ENCODE results near the gene SUN1. TPM values are rescaled to one million over a fixed set of nuclear protein-coding genes. Genes with fewer than 3 reads are reported as not detected.

Gene SUN1
- total and polyA plus RNA-seq, 10 of the 15 experiments (the other 5 are each of a cell fraction or from before 2014, with no cell fraction given) = 27.8 to 107 (median 65.8) TPM

- TF ChIP-seq POLR2AphosphoS5 (IDR thresholded peaks at IDR 0.05; ENCODE audit: low read length) (peak; percentile 19; the same call in 1 of the 2 replicates), PKNOX1 (IDR thresholded peaks at IDR 0.05) (peak; percentile 81), ATF2 (IDR thresholded peaks at IDR 0.05; ENCODE audit: low read length) (no peak)
Observed at GRCh38 chr7:876972-877311, 44.7 kb downstream of the SUN1 start (continued).

GRCh38 chr7:877312-878232 lies 45.3 kb downstream of the SUN1 start:
- Histone ChIP-seq H3K79me2 (ENCODE audit: control insufficient read depth, insufficient read depth, low read length) (peaks cover 45% of the 10 kb centered on the region), H4K20me1 (ENCODE audit: control insufficient read depth, insufficient read depth) (no peaks in the 10 kb centered on the region), H3K36me3 (ENCODE audit: control insufficient read depth in 2 of 2, insufficient read depth in 2 of 2, low read length in 1 of 2) (peaks cover 0 to 3% of the 10 kb centered on the region in 2 experiments; a peak in 3 of 4 replicates), H3K27ac (ENCODE audit: control insufficient read depth, insufficient read depth) (peak overlapping the region; percentile 59; the same call in 1 of the 2 replicates), H3K9me3 (replicated peaks; ENCODE audit: control insufficient read depth, insufficient read depth, low read length) (no peaks in the 10 kb centered on the region; the same call in 2 of the 3 replicates), H2AFZ (ENCODE audit: control insufficient read depth, low read depth, low read length) (no peak overlapping the region), H3K4me2 (ENCODE audit: control insufficient read depth, insufficient read depth) (peak overlapping the region; percentile 92), H3K9ac (ENCODE audit: control insufficient read depth, insufficient read depth, low read length) (peak overlapping the region; percentile 75), H3K4me1 (ENCODE audit: control insufficient read depth, insufficient read depth, low read length) (no peaks in the 10 kb centered on the region; the same call in 1 of the 2 replicates), H3K27me3 (replicated peaks in 1 of 2; ENCODE audit: control insufficient read depth in 2 of 2, insufficient read depth in 2 of 2, low read length in 1 of 2) (no peaks in the 10 kb centered on the region), H3K4me3 (peak overlapping the region; percentile 86)
- 2% methylated on average over 22 of the region's 47 CpGs for WGBS (ENCODE audit: insufficient coverage, insufficient replicate concordance, low lambda C conversion rate, missing lambda C conversion rate)
- ATAC-seq = 0 out of 3 replicates have a peak, but pooled peaks have one; percentile 2
- intact Hi-C loops (cut with micrococcal nuclease; ENCODE audit: unreplicated experiment) (loop anchor here (10.0 kb wide), 1 partner anchor 353 kb away; no protein-coding TSS in a partner anchor), in situ Hi-C loops (cut with MboI) (no loop called here)
- FAIRE-seq = no peak
- POLR2A ChIA-PET = interaction anchor here (0.7 to 1.0 kb wide), 2 partner anchors 98 to 1478 kb away, joined by 3 read pairs; partner anchors contain the start of gene COX19
- no peak for DNase-seq (ENCODE audit: low read depth, low spot score)
- RAD21 ChIA-PET (ENCODE audit: unreplicated experiment) = interaction anchor here (0.7 kb wide), 1 partner anchor 46 kb away, joined by 3 read pairs; no protein-coding TSS in a partner anchor
- SMC1A ChIA-PET (ENCODE audit: uncharacterized antibody, unreplicated experiment) = no interaction called here
- BruUV-seq (replicated peaks) = no TSS peak
- CTCF ChIA-PET = no interaction called here
- TF ChIP-seq TARDBP (IDR thresholded peaks at IDR 0.05; ENCODE audit: borderline replicate concordance) = no peak
- no peak for TF ChIP-seq WRNIP1 (IDR thresholded peaks at IDR 0.05; ENCODE audit: borderline replicate concordance, low read depth, low read length)
- TF ChIP-seq SMAD1 (IDR thresholded peaks at IDR 0.05; ENCODE audit: low read depth, partially characterized antibody) = no peak
- no peak for TF ChIP-seq FOXK2 (IDR thresholded peaks at IDR 0.05)
- no peak for TF ChIP-seq BACH1 (IDR thresholded peaks at IDR 0.05; ENCODE audit: borderline replicate concordance)
- no peak for TF ChIP-seq USF1 (IDR thresholded peaks at IDR 0.05; ENCODE audit: borderline replicate concordance, extremely low read length, insufficient read depth, low read depth, low read length)
- TF ChIP-seq IKZF2 (IDR thresholded peaks at IDR 0.05) = no peak
- no peak for TF ChIP-seq E4F1 (IDR thresholded peaks at IDR 0.05; ENCODE audit: borderline replicate concordance, partially characterized antibody)
- TF ChIP-seq MLLT1 (IDR thresholded peaks at IDR 0.05) = no peak
